ENCODE results near the gene TNNT2.

The TNNT2 gene

DNA sequence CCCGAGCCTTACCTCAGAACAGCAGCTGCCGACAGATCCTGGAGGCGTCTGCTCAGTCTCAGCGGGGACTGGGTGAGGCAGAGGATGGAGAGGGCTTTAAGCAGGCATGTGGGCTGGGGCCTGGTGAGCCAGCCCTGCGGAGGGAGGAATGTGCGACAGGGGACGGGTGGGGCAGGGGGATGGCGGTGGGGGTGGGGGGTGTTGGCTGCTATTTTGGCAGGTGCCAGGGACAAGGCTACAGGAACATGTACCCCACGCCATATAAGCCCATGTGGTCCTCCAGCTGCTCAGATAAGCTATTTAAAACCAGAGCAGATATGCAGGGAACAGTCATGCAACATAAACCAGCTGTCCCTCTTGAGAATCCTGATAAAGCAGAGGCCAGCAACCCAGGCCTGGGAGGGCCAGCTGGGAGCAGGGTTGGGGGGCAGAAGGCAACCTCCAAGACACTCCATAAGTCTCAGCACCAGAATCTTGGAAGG lies at the start of gene TNNT2:
TSS of gene TNNT2 (minus strand) at position 70 of the 482 bp plus-strand sequence. CDS start 4,426 bp downstream, outside the sequence.
- DNase-seq (ENCODE audit: low read depth): no peak

DNA sequence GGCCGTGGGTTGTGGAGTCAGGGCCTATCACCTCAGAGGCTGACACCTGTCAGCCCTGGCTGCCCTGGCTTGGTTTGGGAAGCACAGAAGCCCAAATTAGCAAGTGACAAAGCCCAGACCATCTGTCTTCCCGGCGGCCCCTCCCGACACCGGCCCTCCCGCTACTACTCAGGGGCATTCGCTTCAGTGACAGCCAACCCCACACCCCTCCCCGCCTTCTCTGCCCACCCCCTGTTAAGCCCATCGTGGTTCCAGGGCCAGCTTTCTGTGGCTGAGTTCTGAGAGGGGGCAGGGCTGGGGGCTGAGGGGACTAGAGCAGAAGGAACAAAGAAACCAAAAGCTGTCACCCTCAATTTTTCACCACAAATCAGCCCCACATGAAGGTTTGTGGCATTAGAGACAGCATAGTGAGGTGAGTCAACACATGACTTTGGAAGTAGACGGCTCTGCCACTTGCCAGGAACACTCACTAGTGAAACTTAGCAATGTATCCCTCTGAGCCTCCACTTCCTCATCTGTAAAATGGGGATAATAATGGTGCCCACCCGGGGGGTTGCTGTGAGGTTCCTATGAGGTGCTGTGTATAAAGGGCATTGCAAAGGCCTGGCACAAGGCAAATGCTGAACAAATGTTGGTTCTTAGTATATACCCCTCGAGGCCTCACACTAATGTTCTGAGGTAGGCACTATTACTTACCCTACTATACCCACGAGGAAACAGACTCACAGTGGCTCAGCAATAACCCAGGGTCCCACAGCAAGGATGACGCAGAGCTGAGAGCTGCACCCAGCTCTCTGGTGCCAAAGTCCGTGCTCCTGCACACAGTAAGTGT lies 49.2 kb upstream of the TNNT2 start:
- no peak for DNase-seq (ENCODE audit: low read depth)

DNA sequence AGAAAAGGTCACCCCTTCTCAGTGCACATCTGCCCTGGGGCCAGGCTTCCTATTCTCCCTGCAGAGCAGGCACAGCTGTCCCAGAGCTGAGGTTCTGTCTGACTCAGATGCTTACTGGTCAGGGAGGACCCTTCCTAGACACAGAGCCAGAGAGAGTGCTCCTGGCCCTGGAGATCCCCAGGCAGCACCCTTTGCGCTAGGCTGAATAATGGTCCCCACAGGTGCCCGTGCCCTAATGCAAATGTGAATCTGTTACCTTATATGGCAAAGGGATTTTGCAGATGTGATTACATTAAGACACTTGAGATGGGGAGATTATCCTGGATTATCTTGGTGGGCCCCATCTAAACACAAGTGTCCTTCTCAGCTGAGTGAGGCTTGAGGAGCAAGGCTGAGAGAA lies 46.7 kb upstream of the TNNT2 start:
- no peak for DNase-seq (ENCODE audit: low read depth)

DNA sequence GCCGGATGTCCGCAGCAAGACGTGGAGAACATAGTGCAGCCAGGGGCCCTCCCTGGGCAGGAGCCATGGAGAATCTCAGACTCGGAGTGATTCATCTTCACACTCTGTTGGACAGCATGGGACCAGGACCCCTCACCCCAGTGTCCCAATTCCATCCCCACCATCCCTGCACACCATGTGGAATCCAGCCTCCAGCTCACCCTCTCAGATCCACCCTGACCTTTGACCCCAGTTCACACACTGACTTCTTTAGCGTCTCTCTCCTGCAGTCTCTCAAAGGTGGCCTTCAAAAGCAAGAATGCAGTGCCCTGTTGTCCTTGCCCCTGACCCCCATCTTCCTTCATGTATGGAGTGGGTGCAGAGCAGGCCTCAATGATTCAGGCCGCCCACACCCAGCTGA lies 46.2 kb upstream of the TNNT2 start:
- no peak for DNase-seq (ENCODE audit: low read depth)

GRCh38 chr1:201422436-201423030 lies 45.1 kb upstream of the TNNT2 start:
- no peak for DNase-seq (ENCODE audit: low read depth)

DNA sequence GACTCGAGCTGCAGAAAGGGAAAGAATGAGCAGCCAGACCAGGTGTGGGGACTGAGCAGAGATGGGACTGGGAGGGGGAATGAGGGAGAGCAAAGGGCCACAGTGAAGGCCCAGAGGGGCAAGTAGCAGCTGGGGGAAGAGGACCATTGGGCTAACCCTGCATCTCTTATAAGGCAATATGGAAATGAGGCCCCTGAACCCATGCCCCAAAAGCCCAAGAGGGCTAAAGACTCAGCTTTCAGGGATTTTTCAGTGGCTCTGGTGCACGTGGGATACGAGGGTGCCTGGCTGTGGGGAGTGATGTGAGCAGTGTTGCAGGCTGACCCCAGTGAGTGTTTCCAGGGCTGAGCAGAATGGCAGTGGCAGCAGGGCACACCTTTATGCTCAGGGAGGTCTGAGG lies 44.5 kb upstream of the TNNT2 start:
- DNase-seq (ENCODE audit: low read depth): no peak

DNA sequence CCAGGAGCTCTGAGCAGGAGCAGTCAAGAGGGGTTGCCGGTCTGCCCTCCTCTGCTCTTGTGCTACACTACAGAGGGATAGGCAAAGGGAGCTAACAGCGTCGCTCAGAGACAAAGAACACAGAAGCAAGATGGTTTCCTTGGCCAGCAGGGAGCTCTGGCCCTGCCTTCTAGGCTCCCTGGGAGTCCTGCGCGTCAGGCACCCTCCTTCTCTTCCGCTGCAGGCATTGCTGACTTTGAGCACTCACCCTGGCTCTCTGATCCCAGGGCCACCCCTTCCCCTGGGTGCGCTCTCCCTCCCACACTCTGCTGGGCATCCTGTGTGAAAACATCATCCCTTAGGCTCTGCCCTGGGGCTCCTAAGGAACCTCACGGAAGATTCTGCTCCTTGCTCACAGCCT lies 43.6 kb upstream of the TNNT2 start:
- no peak for DNase-seq (ENCODE audit: low read depth)

DNA sequence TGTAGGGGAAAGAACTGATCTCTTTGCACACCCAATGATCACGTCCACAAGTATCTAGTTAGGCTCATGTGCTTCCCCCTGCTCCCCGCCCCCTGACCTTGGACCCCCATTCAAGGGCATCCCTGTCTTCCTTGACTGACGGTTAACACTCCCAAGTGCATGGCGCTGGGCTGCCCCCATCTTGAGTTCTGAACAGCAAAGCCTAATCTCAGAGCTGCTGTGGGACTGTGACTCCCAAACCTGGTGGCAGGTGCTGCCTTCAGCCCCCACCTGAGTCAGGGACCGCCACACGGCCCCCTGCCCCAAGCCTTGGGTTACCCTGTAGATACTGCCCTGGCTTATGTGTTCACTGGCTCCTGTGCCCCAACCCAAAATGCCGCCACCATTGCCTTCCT lies 43.1 kb upstream of the TNNT2 start:
- DNase-seq (ENCODE audit: low read depth): no peak

GRCh38 chr1:201419746-201420607 lies 42.5 kb upstream of the TNNT2 start:
- DNase-seq (ENCODE audit: low read depth): no peak

DNA sequence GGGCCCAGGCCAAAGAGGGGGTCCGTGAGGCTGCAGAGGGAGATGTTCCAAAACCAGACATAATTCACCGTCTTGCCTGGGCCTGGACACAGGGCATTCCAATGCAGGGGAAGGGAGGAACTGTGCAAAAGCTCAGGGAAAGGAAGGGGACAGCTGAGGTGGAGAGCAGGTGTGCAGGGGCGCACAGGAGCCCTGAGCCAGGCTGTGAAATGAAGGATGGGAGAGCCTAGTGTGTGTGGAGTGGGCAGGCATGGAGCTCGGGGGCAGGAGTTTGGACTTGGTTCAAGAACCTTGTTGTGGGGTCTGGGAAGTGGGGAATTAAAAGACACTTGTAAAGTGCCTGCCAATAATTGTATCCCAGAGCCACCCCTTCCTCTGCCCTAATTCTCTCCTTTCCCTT lies 41.8 kb upstream of the TNNT2 start:
- no peak for DNase-seq (ENCODE audit: low read depth)

DNA sequence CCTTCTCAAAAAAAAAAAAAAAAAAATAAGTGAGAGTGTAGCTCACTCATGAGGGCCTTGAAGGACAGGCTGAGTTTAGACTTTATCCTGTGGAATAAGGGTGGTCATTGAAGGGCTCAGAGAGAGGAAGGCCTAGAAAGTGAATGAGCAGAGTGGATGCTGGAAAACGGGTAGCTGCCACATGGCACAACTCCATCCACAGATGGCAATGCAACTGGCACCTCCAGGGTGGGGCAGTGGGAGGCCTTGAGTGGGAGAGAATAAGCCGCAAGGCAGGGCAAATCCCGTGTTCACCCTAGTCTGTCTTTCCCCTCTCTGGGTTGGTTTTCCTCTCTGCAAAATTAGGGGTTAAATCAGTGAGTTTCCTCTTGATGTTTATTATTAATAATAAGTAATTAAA lies 41.0 kb upstream of the TNNT2 start:
- no peak for DNase-seq (ENCODE audit: low read depth)

- DNase-seq (ENCODE audit: low read depth): no peak
Measured at GRCh38 chr1:201414051-201414738, 36.7 kb upstream of the TNNT2 start.

DNA sequence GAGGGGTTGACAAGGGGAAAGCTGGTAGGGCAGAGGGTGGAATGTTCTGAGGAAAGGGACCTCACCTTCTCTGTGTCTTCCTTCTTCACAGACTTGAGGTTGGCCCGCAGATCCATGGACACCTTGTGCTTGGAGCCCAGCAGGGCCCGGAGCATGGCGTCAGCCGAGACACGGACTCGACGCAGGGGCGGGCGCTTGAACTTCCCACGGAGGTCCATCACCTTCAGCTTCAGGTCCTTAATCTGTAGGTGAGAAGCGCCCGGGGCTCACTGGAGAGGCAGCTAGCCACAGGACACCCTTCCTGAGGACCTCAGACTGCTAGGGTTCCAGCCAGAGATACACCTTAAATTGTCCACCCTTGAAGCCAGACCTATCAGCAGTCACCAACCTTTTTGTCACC lies 33.8 kb upstream of the TNNT2 start:
- no peak for DNase-seq (ENCODE audit: low read depth)

GRCh38 chr1:201409440-201409839 lies 32.0 kb upstream of the TNNT2 start:
- DNase-seq (ENCODE audit: low read depth): no peak

- no peak for DNase-seq (ENCODE audit: low read depth)
Measured at GRCh38 chr1:201408834-201409200, 31.3 kb upstream of the TNNT2 start.

- peak; percentile 51 for DNase-seq (ENCODE audit: low read depth)
Measured at GRCh38 chr1:201408176-201408833, 30.8 kb upstream of the TNNT2 start.

- DNase-seq (ENCODE audit: low read depth): no peak
Measured at GRCh38 chr1:201406831-201407406, 29.4 kb upstream of the TNNT2 start.

DNA sequence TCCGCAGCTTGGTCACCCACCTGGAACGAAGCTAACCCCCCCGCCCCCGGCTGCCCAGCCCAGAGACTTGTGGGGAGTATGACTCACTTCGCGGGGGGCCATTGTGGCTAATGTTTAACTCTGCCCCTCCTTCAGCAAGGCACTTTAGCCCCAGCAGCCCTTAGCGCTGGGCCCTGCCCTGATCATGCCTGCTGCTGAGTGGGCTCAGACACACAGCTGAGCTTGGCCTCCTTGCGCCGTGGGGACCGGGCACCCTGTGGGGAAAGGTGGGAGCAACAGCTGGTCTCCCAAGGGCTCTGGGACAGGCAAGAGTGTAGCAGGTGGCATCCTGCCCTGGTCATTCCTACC lies 28.0 kb upstream of the TNNT2 start:
- DNase-seq (ENCODE audit: low read depth): no peak

DNA sequence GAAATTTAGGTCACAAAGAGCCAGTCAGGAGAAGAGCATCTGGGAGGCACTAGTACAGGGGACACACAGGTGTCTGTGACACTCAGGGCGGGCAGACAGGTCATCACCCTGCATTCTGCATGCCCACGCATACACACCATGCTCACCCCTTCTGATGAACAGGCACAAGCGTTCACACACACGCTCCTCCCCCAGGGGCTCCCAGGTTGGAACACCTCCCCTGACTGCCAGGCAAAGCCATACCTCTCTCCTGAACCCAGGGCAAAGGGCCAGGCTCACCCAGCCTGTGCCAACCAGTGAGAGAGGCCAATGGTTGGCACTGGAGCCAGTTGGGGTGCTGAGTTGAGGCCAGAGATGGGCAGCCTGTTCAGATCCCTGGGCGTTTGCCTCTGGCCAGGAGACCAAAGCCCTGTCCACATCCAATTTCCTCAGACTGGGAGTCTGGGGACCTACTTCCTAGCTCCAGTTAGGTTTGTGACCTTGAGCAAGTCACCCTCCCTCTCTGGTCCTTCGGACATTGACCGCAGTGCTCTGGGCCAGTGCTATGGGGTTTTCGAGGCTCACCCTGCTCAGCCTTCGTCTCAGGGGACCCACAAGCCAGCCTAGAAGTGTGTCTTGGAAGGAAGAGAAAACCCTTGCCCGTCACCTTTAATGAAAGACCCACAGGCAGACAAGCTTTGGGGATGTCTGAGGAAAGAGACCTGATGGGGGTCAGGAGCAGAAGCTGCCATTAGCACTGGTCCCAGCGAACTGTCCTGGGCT lies 27.4 kb upstream of the TNNT2 start:
- no peak for DNase-seq (ENCODE audit: low read depth)

GRCh38 chr1:201404055-201404454 lies 26.6 kb upstream of the TNNT2 start:
- DNase-seq (ENCODE audit: low read depth): no peak

DNA sequence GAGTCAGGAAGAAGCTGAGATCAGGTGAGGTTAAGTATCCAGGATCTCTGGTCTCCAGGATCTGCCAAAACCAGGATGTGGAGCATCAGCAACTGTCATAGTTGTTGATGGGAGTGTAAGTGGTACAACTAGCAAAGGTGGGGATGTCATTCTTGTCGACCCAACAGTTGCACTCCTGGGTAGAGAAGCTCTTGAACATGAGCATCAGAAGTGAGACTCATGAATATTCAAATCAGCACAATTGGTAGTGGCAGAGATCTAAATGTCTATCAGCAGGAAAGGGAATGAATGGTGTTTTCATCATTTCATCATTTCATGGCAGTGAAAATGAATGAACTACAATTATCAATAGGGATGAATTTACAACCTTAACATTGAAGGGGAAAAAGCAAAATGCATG lies 25.9 kb upstream of the TNNT2 start:
- DNase-seq (ENCODE audit: low read depth): no peak

Data from activated gamma-delta T cell treated with anti-CD3 and anti-CD28 coated beads, Interleukin-2, amount 50 U/mL, for 16 hours (primary cell).